ENCODE measurements around the gene ETS2. TPM values are rescaled to one million over a fixed set of nuclear protein-coding genes. Genes with fewer than 3 reads are reported as not detected.

Gene ETS2
- total RNA-seq, 1 donor from 2014 or later = 40.3 TPM

GRCh38 chr21:38821959-38822682 is 16.4 kb downstream of the ETS2 start:
- Histone ChIP-seq H3K4me2 (ENCODE audit: low read length) (no peak overlapping the region), H3K36me3 (ENCODE audit: insufficient read depth, low read length) (peaks cover 65% of the 10 kb centered on the region), H4K20me1 (ENCODE audit: insufficient read depth, low read length) (no peaks in the 10 kb centered on the region), H3K4me1 (ENCODE audit: insufficient read depth, low read length) (peaks cover 25% of the 10 kb centered on the region), H3K9me3 (ENCODE audit: insufficient read depth, low read depth, low read length) (no peaks in the 10 kb centered on the region), H3K79me2 (ENCODE audit: insufficient read depth, low read length) (no peaks in the 10 kb centered on the region), H3K9ac (ENCODE audit: low read length) (no peak overlapping the region), H3K27ac (ENCODE audit: low read depth, low read length) (no peak overlapping the region), H3K27me3 (ENCODE audit: insufficient read depth, low read length) (no peaks in the 10 kb centered on the region), H3K4me3 (ENCODE audit: insufficient read depth, low read depth, low read length) (no peak overlapping the region), H2AFZ (ENCODE audit: low read depth, low read length) (no peak overlapping the region)
- Mint-ChIP-seq H3K9me3 (ENCODE audit: unreplicated experiment) (no peaks in the 10 kb centered on the region), H3K36me3 (ENCODE audit: low read depth, unreplicated experiment) (peaks cover 48% of the 10 kb centered on the region), H3K4me3 (ENCODE audit: unreplicated experiment) (no peak overlapping the region), H3K4me1 (ENCODE audit: low read depth, unreplicated experiment) (peaks cover 29% of the 10 kb centered on the region), H3K27me3 (ENCODE audit: low read depth, unreplicated experiment) (no peaks in the 10 kb centered on the region), H3K27ac (ENCODE audit: unreplicated experiment) (no peak overlapping the region)
- TF ChIP-seq EZH2 (IDR thresholded peaks at IDR 0.05; ENCODE audit: insufficient read depth, low read length) = no peak
- TF ChIP-seq, protein P1, sequence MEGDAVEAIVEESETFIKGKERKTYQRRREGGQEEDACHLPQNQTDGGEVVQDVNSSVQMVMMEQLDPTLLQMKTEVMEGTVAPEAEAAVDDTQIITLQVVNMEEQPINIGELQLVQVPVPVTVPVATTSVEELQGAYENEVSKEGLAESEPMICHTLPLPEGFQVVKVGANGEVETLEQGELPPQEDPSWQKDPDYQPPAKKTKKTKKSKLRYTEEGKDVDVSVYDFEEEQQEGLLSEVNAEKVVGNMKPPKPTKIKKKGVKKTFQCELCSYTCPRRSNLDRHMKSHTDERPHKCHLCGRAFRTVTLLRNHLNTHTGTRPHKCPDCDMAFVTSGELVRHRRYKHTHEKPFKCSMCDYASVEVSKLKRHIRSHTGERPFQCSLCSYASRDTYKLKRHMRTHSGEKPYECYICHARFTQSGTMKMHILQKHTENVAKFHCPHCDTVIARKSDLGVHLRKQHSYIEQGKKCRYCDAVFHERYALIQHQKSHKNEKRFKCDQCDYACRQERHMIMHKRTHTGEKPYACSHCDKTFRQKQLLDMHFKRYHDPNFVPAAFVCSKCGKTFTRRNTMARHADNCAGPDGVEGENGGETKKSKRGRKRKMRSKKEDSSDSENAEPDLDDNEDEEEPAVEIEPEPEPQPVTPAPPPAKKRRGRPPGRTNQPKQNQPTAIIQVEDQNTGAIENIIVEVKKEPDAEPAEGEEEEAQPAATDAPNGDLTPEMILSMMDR (IDR thresholded peaks at IDR 0.05; ENCODE audit: insufficient read depth, low read depth, low read length) = no peak
- DNase-seq (ENCODE audit: low read depth) (no peak), FAIRE-seq (no peak)

DNA sequence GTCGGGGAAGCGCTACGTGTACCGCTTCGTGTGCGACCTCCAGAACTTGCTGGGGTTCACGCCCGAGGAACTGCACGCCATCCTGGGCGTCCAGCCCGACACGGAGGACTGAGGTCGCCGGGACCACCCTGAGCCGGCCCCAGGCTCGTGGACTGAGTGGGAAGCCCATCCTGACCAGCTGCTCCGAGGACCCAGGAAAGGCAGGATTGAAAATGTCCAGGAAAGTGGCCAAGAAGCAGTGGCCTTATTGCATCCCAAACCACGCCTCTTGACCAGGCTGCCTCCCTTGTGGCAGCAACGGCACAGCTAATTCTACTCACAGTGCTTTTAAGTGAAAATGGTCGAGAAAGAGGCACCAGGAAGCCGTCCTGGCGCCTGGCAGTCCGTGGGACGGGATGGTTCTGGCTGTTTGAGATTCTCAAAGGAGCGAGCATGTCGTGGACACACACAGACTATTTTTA is 17.1 kb downstream of the ETS2 start:
- no peak overlapping the region for H3K27ac ChIP-seq (ENCODE audit: low read depth, low read length)
- no peak for FAIRE-seq
- no peaks in the 10 kb centered on the region for H4K20me1 ChIP-seq (ENCODE audit: insufficient read depth, low read length)
- no peaks in the 10 kb centered on the region for H3K9me3 ChIP-seq (ENCODE audit: insufficient read depth, low read depth, low read length)
- no peak for TF ChIP-seq EZH2 (IDR thresholded peaks at IDR 0.05; ENCODE audit: insufficient read depth, low read length)
- TF ChIP-seq, protein P1 (IDR thresholded peaks at IDR 0.05; ENCODE audit: insufficient read depth, low read depth, low read length) = no peak
- H2AFZ ChIP-seq (ENCODE audit: low read depth, low read length) = no peak overlapping the region
- peaks cover 65% of the 10 kb centered on the region for H3K36me3 ChIP-seq (ENCODE audit: insufficient read depth, low read length)
- Mint-ChIP-seq H3K27me3 (ENCODE audit: low read depth, unreplicated experiment) (no peaks in the 10 kb centered on the region), H3K36me3 (ENCODE audit: low read depth, unreplicated experiment) (peaks cover 43% of the 10 kb centered on the region), H3K27ac (ENCODE audit: unreplicated experiment) (no peak overlapping the region), H3K9me3 (ENCODE audit: unreplicated experiment) (no peaks in the 10 kb centered on the region), H3K4me3 (ENCODE audit: unreplicated experiment) (no peak overlapping the region), H3K4me1 (ENCODE audit: low read depth, unreplicated experiment) (peaks cover 24% of the 10 kb centered on the region)
- no peak overlapping the region for H3K9ac ChIP-seq (ENCODE audit: low read length)
- H3K79me2 ChIP-seq (ENCODE audit: insufficient read depth, low read length) = no peaks in the 10 kb centered on the region
- DNase-seq (ENCODE audit: low read depth) = no peak
- no peaks in the 10 kb centered on the region for H3K27me3 ChIP-seq (ENCODE audit: insufficient read depth, low read length)
- no peak overlapping the region for H3K4me2 ChIP-seq (ENCODE audit: low read length)
- H3K4me3 ChIP-seq (ENCODE audit: insufficient read depth, low read depth, low read length) = no peak overlapping the region
- peaks cover 19% of the 10 kb centered on the region for H3K4me1 ChIP-seq (ENCODE audit: insufficient read depth, low read length)

- Histone ChIP-seq H3K4me3 (ENCODE audit: insufficient read depth, low read depth, low read length) (no peak overlapping the region), H3K4me1 (ENCODE audit: insufficient read depth, low read length) (peaks cover 13% of the 10 kb centered on the region), H2AFZ (ENCODE audit: low read depth, low read length) (no peak overlapping the region), H3K9me3 (ENCODE audit: insufficient read depth, low read depth, low read length) (no peaks in the 10 kb centered on the region), H3K4me2 (ENCODE audit: low read length) (no peak overlapping the region), H4K20me1 (ENCODE audit: insufficient read depth, low read length) (no peaks in the 10 kb centered on the region), H3K27me3 (ENCODE audit: insufficient read depth, low read length) (no peaks in the 10 kb centered on the region), H3K9ac (ENCODE audit: low read length) (no peak overlapping the region), H3K36me3 (ENCODE audit: insufficient read depth, low read length) (peaks cover 56% of the 10 kb centered on the region), H3K79me2 (ENCODE audit: insufficient read depth, low read length) (no peaks in the 10 kb centered on the region), H3K27ac (ENCODE audit: low read depth, low read length) (no peak overlapping the region)
- no peak for DNase-seq (ENCODE audit: low read depth)
- Mint-ChIP-seq H3K9me3 (ENCODE audit: unreplicated experiment) (no peaks in the 10 kb centered on the region), H3K27ac (ENCODE audit: unreplicated experiment) (no peak overlapping the region), H3K4me1 (ENCODE audit: low read depth, unreplicated experiment) (peaks cover 17% of the 10 kb centered on the region), H3K36me3 (ENCODE audit: low read depth, unreplicated experiment) (peaks cover 39% of the 10 kb centered on the region), H3K4me3 (ENCODE audit: unreplicated experiment) (no peak overlapping the region), H3K27me3 (ENCODE audit: low read depth, unreplicated experiment) (no peaks in the 10 kb centered on the region)
- FAIRE-seq = no peak
- no peak for TF ChIP-seq EZH2 (IDR thresholded peaks at IDR 0.05; ENCODE audit: insufficient read depth, low read length)
- TF ChIP-seq, protein P1 (IDR thresholded peaks at IDR 0.05; ENCODE audit: insufficient read depth, low read depth, low read length) = no peak
These were observed 18.0 kb downstream of the ETS2 start for GRCh38 chr21:38823737-38824123.

Measured in astrocyte (in vitro differentiated cells and primary cell).